Right kidney (tissue), 1 donor: Measurements from ENCODE around the gene PPP6R2.
"Not testable (repeated sequence)": the region's sequence is repeated elsewhere in the genome, so short reads cannot be mapped to it uniquely, and the experiment has no call there.

Source experiments
- DNase-seq: peaks from one replicate; pipeline ENCODE4 v3.0.0-alpha.2; 2016

PPP6R2 gene

DNA sequence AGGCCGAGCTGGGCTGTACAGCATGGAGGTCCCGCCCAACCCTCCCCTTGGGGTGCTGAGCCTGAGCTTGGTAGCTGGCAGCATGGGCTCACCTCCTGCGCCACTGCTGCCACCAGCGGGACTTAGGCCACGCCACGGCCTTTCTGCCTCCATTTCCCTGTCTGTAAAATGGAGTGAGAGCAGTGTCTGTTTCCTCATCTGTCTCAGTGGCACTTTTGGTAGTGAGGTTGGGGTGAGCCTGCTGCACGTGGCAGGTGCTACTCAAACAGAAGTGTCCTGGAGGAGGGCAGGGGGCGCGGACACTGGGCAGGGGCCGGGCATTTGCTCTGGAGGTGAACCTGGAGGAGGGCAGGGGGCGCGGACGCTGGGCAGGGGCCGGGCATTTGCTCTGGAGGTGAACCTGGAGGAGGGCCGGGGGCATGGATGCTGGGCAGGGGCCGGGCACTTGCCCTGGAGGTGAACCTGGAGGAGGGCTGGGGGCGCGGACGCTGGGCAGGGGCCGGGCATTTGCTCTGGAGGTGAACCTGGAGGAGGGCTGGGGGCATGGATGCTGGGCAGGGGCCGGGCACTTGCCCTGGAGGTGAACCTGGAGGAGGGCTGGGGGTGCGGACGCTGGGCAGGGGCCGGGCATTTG is 89.9 kb downstream of the PPP6R2 start:
- not testable (repeated sequence) for DNase-seq

- no peak for DNase-seq
These were observed 91.7 kb downstream of the PPP6R2 start for GRCh38 chr22:50434849-50435248.

GRCh38 chr22:50435291-50436014 is 92.3 kb downstream of the PPP6R2 start:
- no peak for DNase-seq

- DNase-seq, result no peak
These were observed 93.1 kb downstream of the PPP6R2 start for GRCh38 chr22:50436015-50436830.

- no peak for DNase-seq
These were observed 93.8 kb downstream of the PPP6R2 start for GRCh38 chr22:50436841-50437341.

GRCh38 chr22:50437511-50438304 is 94.6 kb downstream of the PPP6R2 start:
- no peak for DNase-seq

DNA sequence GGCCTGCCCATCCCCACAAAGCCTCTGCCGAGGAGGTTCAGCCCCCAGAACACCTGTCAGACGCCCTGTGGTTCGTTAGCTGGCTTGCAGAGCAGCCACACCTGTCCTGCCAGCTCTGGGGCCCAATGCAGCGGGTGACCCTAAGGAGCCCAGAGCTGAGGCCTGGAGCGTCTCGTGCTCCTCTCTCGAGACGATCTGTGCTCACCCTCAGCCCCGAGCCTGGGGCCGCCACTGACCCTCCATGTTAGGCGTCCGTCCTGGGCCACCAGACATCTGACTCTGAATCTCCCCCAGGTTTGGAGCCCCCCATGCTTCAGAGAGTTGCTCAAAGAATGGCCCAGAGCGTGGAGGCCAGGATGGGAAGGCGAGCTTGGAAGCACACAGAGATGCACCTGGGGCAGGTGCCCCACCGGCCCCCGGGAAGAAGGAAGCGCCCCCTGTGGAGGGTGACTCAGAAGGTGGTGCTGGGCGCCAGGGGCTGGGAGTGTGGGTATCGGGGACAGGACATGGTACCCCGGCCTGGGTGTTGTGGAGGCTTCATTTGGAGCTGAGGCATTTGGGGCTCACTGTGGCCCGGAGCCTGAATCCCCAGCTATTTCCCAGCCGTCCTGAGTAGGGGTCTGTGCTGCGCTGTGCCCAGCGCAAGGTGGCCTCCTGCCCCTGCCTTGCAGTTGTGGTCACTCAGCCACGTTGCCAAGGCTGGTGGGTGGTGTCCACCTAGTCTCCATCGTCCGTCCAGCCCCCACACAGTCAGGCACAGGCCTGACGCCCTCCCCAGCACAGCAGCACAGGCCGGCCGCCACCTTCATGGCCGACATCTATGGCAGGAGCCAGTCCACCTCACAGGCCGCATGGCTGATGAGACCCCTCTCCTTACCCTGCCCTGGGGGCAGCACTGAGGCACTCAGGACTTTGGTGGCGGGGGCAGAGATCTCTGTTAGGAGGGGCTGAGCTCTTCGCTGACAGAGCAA is 95.5 kb downstream of the PPP6R2 start:
- DNase-seq, result no peak

GRCh38 chr22:50439314-50439870 is 96.3 kb downstream of the PPP6R2 start:
- DNase-seq, result no peak

DNA sequence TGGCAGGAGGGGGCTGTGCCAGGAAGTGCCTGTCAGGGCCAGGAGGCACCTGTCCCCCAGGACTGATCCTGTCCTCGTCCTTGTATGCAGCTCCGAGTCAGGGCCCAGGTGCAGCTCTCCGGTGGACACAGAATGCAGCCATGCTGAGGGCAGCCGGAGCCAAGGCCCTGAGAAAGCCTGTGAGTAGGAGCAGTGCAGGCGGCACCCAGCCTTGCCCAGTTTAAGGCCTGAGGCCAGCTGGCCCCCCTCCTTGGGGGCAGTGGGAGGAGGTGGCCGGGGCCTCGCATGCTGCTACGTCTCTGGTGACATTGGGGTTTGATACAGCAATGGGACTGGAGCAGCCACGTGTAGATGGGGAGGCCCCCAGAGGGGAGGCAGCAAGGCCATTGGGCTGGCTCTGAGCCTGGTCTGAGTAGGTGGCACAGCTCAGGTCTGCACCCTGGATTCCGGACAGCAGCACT is 96.8 kb downstream of the PPP6R2 start:
- no peak for DNase-seq

GRCh38 chr22:50440544-50441249 is 97.6 kb downstream of the PPP6R2 start:
- DNase-seq, result no peak

DNA sequence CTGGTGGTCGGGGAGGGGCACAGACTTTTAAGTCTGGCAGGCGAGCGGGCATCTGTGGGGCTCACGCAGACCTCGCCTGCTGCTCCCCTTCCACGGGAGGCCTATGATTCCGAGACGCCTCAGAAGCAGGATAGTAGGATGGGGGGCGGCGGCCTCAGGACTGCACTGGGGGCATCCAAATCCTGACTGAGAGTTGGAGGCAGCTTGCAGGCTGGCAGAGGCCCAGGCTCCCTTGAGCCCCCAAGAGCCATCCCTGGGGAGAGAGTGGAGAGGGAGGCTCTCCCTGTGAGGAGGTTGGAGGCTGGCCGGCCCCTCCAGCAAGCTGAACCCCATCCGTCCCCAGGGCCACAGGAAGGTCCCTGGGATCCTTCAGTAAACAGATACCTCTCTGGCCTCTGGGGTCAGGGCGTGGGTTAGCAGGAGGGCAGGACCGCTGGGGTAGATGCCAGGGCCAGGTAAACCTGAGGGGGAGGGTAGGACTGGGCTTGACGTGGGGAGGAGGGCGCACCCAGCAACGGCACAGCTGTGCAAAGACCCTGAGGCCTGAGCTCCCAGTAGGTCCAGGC is 98.4 kb downstream of the PPP6R2 start:
- DNase-seq, result no peak

- no peak for DNase-seq
These were observed 100.1 kb downstream of the PPP6R2 start for GRCh38 chr22:50443197-50443596.

DNA sequence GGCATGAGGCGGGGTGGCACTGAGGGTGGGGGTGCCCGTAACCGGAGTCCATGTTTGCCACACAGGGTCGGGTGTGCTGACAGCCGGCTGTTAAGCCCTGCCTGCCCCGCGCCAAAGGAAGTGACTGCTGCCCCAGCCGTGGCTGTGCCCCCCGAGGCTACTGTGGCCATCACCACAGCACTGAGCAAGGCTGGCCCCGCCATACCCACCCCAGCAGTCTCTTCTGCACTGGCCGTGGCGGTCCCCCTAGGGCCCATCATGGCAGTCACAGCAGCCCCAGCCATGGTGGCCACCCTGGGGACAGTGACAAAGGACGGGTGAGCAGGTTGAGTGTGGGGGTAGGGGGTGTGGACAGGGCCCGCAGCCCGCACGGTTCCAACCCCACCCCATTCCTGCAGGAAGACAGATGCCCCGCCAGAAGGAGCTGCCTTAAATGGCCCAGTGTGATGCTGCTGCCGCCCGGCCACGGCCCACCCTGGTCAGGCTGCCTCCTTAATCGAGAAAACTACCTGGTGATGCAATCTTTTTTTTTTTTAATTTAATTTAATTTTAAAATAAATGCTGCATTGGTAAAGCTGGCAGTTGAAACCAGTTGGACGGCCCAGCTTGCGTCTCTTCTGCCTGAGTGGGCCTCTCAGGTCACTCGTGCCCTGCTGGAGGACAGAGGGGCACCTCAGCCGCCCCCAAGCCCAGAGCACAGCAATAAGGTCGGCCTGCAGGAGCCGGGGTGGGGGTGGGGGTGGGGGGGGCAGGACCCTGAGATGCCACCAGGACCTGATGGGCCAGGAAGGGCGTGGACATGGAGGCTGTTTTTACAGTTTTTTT is 100.9 kb downstream of the PPP6R2 start:
- DNase-seq, result no peak

DNA sequence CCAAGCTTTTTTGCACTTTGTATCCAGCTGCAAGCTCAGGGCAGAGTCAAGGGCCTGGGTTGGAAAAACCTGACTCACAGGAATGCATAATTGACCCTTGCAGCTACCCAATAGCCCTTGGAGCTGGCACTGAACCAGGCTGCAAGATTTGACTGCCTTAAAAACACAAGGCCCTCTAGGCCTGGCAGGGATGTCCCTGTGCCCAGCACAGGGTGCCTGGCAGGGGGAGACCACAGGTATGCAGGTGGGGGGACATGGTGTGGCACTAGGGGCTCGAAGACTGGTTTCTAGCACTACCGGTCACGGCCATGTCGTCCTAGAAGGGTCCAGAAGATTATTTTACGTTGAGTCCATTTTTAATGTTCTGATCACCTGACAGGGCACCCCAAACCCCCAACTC is 101.5 kb downstream of the PPP6R2 start:
- DNase-seq, result no peak

DNA sequence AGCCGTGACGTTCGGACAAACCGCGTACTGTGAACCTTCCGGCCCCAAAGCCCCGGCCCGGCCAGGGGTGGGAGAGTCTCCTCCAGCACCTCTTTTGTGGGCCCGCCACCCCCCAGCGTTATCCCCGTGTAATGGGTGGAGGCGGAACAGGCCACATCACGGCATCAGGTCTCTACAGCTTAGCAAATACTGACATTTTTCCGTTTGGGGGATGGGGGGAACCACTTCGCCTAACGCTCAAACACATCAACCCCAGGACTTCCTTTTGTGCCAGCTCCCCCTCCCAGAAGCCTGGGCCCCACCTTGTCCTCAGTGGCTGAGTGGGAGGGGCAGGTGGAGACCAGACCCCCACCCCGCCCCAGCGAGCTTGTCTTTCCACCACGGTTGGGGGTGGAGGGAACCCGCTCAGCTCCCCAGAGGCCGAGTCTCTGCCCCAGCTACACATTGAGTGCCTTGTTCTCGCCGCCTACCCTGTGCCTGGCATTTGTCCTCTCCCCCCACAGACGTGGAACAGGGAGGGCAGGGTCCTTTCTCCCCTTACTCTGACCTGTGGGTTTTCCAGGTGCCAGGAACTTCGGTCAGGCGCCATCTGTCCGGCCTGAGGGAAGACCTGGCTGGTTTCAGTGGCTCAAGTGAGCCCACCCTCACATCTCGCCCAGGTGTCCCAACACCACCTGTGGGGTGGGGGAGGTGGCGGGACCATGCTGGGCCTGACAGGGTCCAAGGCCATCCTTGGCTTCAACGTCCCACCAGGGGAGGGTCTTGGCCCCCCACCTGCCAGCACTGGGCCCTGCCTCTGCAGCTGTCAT is 102.1 kb downstream of the PPP6R2 start:
- no peak for DNase-seq

GRCh38 chr22:50445880-50446707 is 103.0 kb downstream of the PPP6R2 start:
- DNase-seq, result no peak
